Stimulated activated CD4-positive, alpha-beta T cell treated with anti-CD3 and anti-CD28 coated beads, TNF-alpha, amount 100 ng/mL, for 24 hours (primary cell): Measurements from ENCODE around the gene CENPP.

Source experiments
- DNase-seq, 3 experiments: peaks; one replicate each; pipeline ENCODE4 v3.0.0-alpha.2; 2020; ENCODE audit warnings: low read depth in 3 of 3

Gene CENPP

GRCh38 chr9:92424340-92424739 is 98.6 kb downstream of the CENPP start, which contains the start of gene OMD:
Gene OMD, minus strand, starts transcription at chr9:92424471. Its CDS starts 6,913 bp downstream, at chr9:92417558.
- DNase-seq: no peak

- DNase-seq: no peak
Observed at GRCh38 chr9:92425474-92425873, 99.7 kb downstream of the CENPP start.

GRCh38 chr9:92426501-92427145 is 100.9 kb downstream of the CENPP start:
- no peak for DNase-seq

- DNase-seq: no peak
Observed at GRCh38 chr9:92429836-92430235, 104.1 kb downstream of the CENPP start.

- DNase-seq: no peak
Observed at GRCh38 chr9:92432350-92432749, 106.6 kb downstream of the CENPP start.

GRCh38 chr9:92432972-92433548 is 107.3 kb downstream of the CENPP start:
- DNase-seq: no peak

- no peak for DNase-seq
Observed at GRCh38 chr9:92435263-92435662, 109.5 kb downstream of the CENPP start.

- DNase-seq: no peak
Observed at GRCh38 chr9:92438900-92439526, 113.3 kb downstream of the CENPP start.

GRCh38 chr9:92439921-92440750 is 114.4 kb downstream of the CENPP start:
- DNase-seq: no peak

- DNase-seq: no peak
Observed at GRCh38 chr9:92440751-92441046, 114.9 kb downstream of the CENPP start.

- DNase-seq: no peak
Observed at GRCh38 chr9:92444841-92445240, 119.1 kb downstream of the CENPP start.

- no peak for DNase-seq
Observed at GRCh38 chr9:92446536-92446935, 120.8 kb downstream of the CENPP start.

GRCh38 chr9:92455217-92455616 is 129.5 kb downstream of the CENPP start:
- no peak for DNase-seq

- DNase-seq: no peak
Observed at GRCh38 chr9:92457576-92457975, 131.8 kb downstream of the CENPP start.

GRCh38 chr9:92463387-92463786 is 137.6 kb downstream of the CENPP start:
- no peak for DNase-seq

- DNase-seq: no peak
Observed at GRCh38 chr9:92463984-92464383, 138.2 kb downstream of the CENPP start.

- DNase-seq: no peak
Observed at GRCh38 chr9:92467041-92467440, 141.3 kb downstream of the CENPP start.

- DNase-seq: no peak
Observed at GRCh38 chr9:92467511-92467910, 141.8 kb downstream of the CENPP start.

GRCh38 chr9:92468206-92468605 is 142.5 kb downstream of the CENPP start:
- DNase-seq: no peak

- DNase-seq: no peak
Observed at GRCh38 chr9:92474587-92474986, 148.8 kb downstream of the CENPP start.

- no peak for DNase-seq
Observed at GRCh38 chr9:92476962-92477361, 151.2 kb downstream of the CENPP start.

- DNase-seq: no peak
Observed at GRCh38 chr9:92478783-92479182, 153.0 kb downstream of the CENPP start.

GRCh38 chr9:92479346-92479745 is 153.6 kb downstream of the CENPP start:
- no peak for DNase-seq
